ENCODE data around the gene TTC39A. TPM values are rescaled to one million over a fixed set of nuclear protein-coding genes. Genes with fewer than 3 reads are reported as not detected.

The TTC39A gene
- total and polyA plus RNA-seq, 2 donors (not counting 1 experiment from before 2014, with no cell fraction given): not detected

- H3K36me3 ChIP-seq (replicated peaks in 1 of 2; ENCODE audit: control extremely low read depth in 1 of 2, control insufficient read depth in 1 of 2, extremely low read depth in 1 of 2, insufficient read depth in 2 of 2, low read length in 1 of 2): no peaks in the 10 kb centered on the region
- CTCF ChIA-PET: no interaction called here
- H3K4me1 Mint-ChIP-seq: peaks cover 10% of the 10 kb centered on the region
- no peak overlapping the region for H2AFZ ChIP-seq (ENCODE audit: insufficient read depth, low read depth, low read length, poor library complexity, severe bottlenecking)
- no peak for DNase-seq
- TF ChIP-seq EZH2 (IDR thresholded peaks at IDR 0.05; ENCODE audit: borderline replicate concordance, insufficient read depth, low read depth, low read length, poor library complexity, severe bottlenecking) (no peak), CTCF (IDR thresholded peaks at IDR 0.05) (no peak)
- no peak overlapping the region for H3K9ac ChIP-seq (ENCODE audit: low read length)
- intact Hi-C loops (cut with micrococcal nuclease): no loop called here
- H3K9me3 ChIP-seq (ENCODE audit: control extremely low read depth in 1 of 3, control insufficient read depth in 2 of 3, insufficient read depth in 1 of 3, low read length in 2 of 3): peaks cover 0 to 11% (median 0%) of the 10 kb centered on the region in 3 donors
- 35% methylated on average over 21 of the region's 26 CpGs for WGBS (ENCODE audit: insufficient coverage)
- POLR2A ChIA-PET: no interaction called here
- ATAC-seq (ENCODE audit: low read depth): no peak
- H3K4me1 ChIP-seq (ENCODE audit: control insufficient read depth in 2 of 2, insufficient read depth in 2 of 2, low read length in 2 of 2): peaks cover 8 to 12% of the 10 kb centered on the region in 2 donors
- peaks cover 0 to 35% (median 14%) of the 10 kb centered on the region in 4 experiments for H3K27me3 ChIP-seq (replicated peaks in 1 of 4; ENCODE audit: control extremely low read depth in 1 of 4, control insufficient read depth in 3 of 4, insufficient read depth in 4 of 4, low read length in 3 of 4)
- no peaks in the 10 kb centered on the region for H3K9me3 Mint-ChIP-seq (ENCODE audit: insufficient read depth)
- no peaks in the 10 kb centered on the region for H3K79me2 ChIP-seq (ENCODE audit: control insufficient read depth, insufficient read depth, low read length)
- no peak overlapping the region for H3K27ac ChIP-seq (ENCODE audit: low read length in 2 of 2)
- no peak overlapping the region for H3K4me3 ChIP-seq (ENCODE audit: control extremely low read depth in 1 of 5, extremely low read depth in 1 of 5, insufficient read depth in 1 of 5, low read depth in 2 of 5, low read length in 4 of 5)
- peaks cover 32% of the 10 kb centered on the region for H3K27me3 Mint-ChIP-seq
- H3K4me2 ChIP-seq (replicated peaks; ENCODE audit: low read depth, low read length, poor library complexity, severe bottlenecking): peak overlapping the region; percentile 80
- H3K27ac Mint-ChIP-seq: no peak overlapping the region
- no peaks in the 10 kb centered on the region for H4K20me1 ChIP-seq (ENCODE audit: control insufficient read depth, insufficient read depth, low read length, poor library complexity, severe bottlenecking)
- H3K4me3 Mint-ChIP-seq: peak overlapping the region; percentile 77
Observed at GRCh38 chr1:51329443-51330325, 678 bp downstream of the TTC39A start.

GRCh38 chr1:51328926-51329325, 1.4 kb downstream of the TTC39A start:
- peak overlapping the region; percentile 77 for H3K4me3 Mint-ChIP-seq
- Histone ChIP-seq H3K4me2 (replicated peaks; ENCODE audit: low read depth, low read length, poor library complexity, severe bottlenecking) (no peak overlapping the region), H3K9me3 (ENCODE audit: control extremely low read depth in 1 of 3, control insufficient read depth in 2 of 3, insufficient read depth in 1 of 3, low read length in 2 of 3) (peaks cover 0 to 11% (median 0%) of the 10 kb centered on the region in 3 donors), H3K79me2 (ENCODE audit: control insufficient read depth, insufficient read depth, low read length) (no peaks in the 10 kb centered on the region), H2AFZ (ENCODE audit: insufficient read depth, low read depth, low read length, poor library complexity, severe bottlenecking) (no peak overlapping the region), H4K20me1 (ENCODE audit: control insufficient read depth, insufficient read depth, low read length, poor library complexity, severe bottlenecking) (no peaks in the 10 kb centered on the region), H3K4me1 (ENCODE audit: control insufficient read depth in 2 of 2, insufficient read depth in 2 of 2, low read length in 2 of 2) (peaks cover 8 to 12% of the 10 kb centered on the region in 2 donors), H3K4me3 (ENCODE audit: control extremely low read depth in 1 of 5, extremely low read depth in 1 of 5, insufficient read depth in 1 of 5, low read depth in 2 of 5, low read length in 4 of 5) (no peak overlapping the region), H3K36me3 (replicated peaks in 1 of 2; ENCODE audit: control extremely low read depth in 1 of 2, control insufficient read depth in 1 of 2, extremely low read depth in 1 of 2, insufficient read depth in 2 of 2, low read length in 1 of 2) (no peaks in the 10 kb centered on the region), H3K9ac (ENCODE audit: low read length) (no peak overlapping the region), H3K27me3 (replicated peaks in 1 of 4; ENCODE audit: control extremely low read depth in 1 of 4, control insufficient read depth in 3 of 4, insufficient read depth in 4 of 4, low read length in 3 of 4) (peaks cover 0 to 32% (median 14%) of the 10 kb centered on the region in 4 experiments), H3K27ac (ENCODE audit: low read length in 2 of 2) (no peak overlapping the region)
- ChIA-PET POLR2A (no interaction called here), CTCF (no interaction called here)
- intact Hi-C loops (cut with micrococcal nuclease): no loop called here
- no peak for TF ChIP-seq EZH2 (IDR thresholded peaks at IDR 0.05; ENCODE audit: borderline replicate concordance, insufficient read depth, low read depth, low read length, poor library complexity, severe bottlenecking)
- no peak for TF ChIP-seq CTCF (IDR thresholded peaks at IDR 0.05)
- no peaks in the 10 kb centered on the region for H3K9me3 Mint-ChIP-seq (ENCODE audit: insufficient read depth)
- H3K27ac Mint-ChIP-seq: no peak overlapping the region
- ATAC-seq (ENCODE audit: low read depth): no peak
- peaks cover 32% of the 10 kb centered on the region for H3K27me3 Mint-ChIP-seq
- WGBS (ENCODE audit: insufficient coverage): 98% methylated on average over 4 of the region's 4 CpGs
- peaks cover 10% of the 10 kb centered on the region for H3K4me1 Mint-ChIP-seq
- DNase-seq: no peak
